Osteoblast (primary cell): ENCODE results near the gene CGB8. TPM values are rescaled to one million over a fixed set of nuclear protein-coding genes. Genes with fewer than 3 reads are reported as not detected.
"Not testable (repeated sequence)": the region's sequence is repeated elsewhere in the genome, so short reads cannot be mapped to it uniquely, and the experiment has no call there.

Experiments
- DNase-seq: peaks from one replicate; pipeline ENCODE4 v3.0.0; 2011; ENCODE audit warnings: low spot score, mixed read lengths; ENCODE audit not compliant: insufficient read length; ENCODE audit errors: missing footprints
- H2AFZ ChIP-seq: 2 replicates; pipeline ENCODE4 v1.6.0; 2011; ENCODE audit warnings: mild to moderate bottlenecking, low read length
- H3K27ac ChIP-seq: 2 replicates; pipeline ENCODE4 v1.5.1; 2011; ENCODE audit warnings: mild to moderate bottlenecking, low read depth, low read length, moderate library complexity
- H3K27me3 ChIP-seq: 2 replicates; pipeline ENCODE4 v1.6.0; 2012; ENCODE audit warnings: mild to moderate bottlenecking, control low read depth, inconsistent platforms, low read length, moderate library complexity; ENCODE audit not compliant: insufficient read depth
- H3K36me3 ChIP-seq: 2 replicates; pipeline ENCODE4 v1.5.1; 2011; ENCODE audit warnings: mild to moderate bottlenecking, low read length, control low read depth, moderate library complexity; ENCODE audit not compliant: insufficient read depth
- H3K4me1 ChIP-seq: 2 replicates; pipeline ENCODE4 v1.5.1; 2011; ENCODE audit warnings: mild to moderate bottlenecking, low read length, control low read depth, moderate library complexity; ENCODE audit not compliant: insufficient read depth
- H3K4me2 ChIP-seq: 2 replicates; pipeline ENCODE4 v1.6.0; 2011; ENCODE audit warnings: mild to moderate bottlenecking, low read length; ENCODE audit not compliant: insufficient read depth
- H3K4me3 ChIP-seq: fragments of 200-600 bp; sonication (generic); 3 replicates; pipeline ENCODE4 v1.5.1; 2012; ENCODE audit warnings: mild to moderate bottlenecking, low read length, inconsistent platforms; ENCODE audit not compliant: insufficient read depth
- H3K79me2 ChIP-seq: 2 replicates; pipeline ENCODE4 v1.6.0; 2012; ENCODE audit warnings: mild to moderate bottlenecking, low read length, control low read depth, inconsistent platforms; ENCODE audit not compliant: insufficient read depth
- H3K9me3 ChIP-seq: 2 replicates; pipeline ENCODE4 v1.5.1; 2011; ENCODE audit warnings: low read depth, low read length, control low read depth
- H4K20me1 ChIP-seq: 2 replicates; pipeline ENCODE4 v1.6.0; 2012; ENCODE audit warnings: mild to moderate bottlenecking, low read length, control low read depth; ENCODE audit not compliant: insufficient read depth
- total RNA-seq: library from RNA; depleted of rRNA; stranded (reverse); fragments of >200 nt; gene quantifications from 2 replicates; pipeline ENCODE4 v1.2.3, GENCODE V29; 2012
- TF ChIP-seq, protein P1 (sequence below): IDR thresholded peaks from 2 replicates; pipeline ENCODE4 v1.5.1; 2011; ENCODE audit warnings: mild to moderate bottlenecking, low read depth, low read length, moderate library complexity; ENCODE audit errors: extremely low read depth

Gene CGB8
- total RNA-seq, 1 donor: not detected

DNA sequence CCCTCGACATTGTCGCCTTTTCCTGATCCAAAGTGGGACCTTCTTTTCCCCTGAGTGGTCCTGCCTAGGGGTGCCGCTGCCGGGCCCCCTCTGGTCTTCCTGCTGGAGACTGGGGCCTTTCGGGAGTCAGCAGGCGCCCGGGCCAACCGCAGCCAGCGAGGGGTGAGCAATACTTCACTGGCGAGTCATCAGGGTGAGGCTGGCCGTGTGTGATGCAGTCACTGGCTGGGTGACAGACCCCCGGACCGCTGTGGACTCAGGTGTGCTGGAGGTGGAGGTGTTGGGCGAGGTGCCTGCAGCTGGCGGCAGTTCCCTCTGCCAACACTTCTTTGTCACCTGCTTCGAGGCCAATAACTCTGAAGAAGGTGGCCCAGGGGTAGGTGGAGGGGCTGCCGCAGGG is 6.7 kb downstream of the CGB8 start:
- no peak overlapping the region for H2AFZ ChIP-seq
- no peaks in the 10 kb centered on the region for H3K36me3 ChIP-seq
- H4K20me1 ChIP-seq: no peaks in the 10 kb centered on the region
- no peaks in the 10 kb centered on the region for H3K9me3 ChIP-seq
- no peak overlapping the region for H3K4me2 ChIP-seq
- H3K4me3 ChIP-seq: no peak overlapping the region
- H3K4me1 ChIP-seq: peaks cover 4% of the 10 kb centered on the region
- H3K27ac ChIP-seq: no peak overlapping the region
- H3K27me3 ChIP-seq: no peaks in the 10 kb centered on the region
- no peaks in the 10 kb centered on the region for H3K79me2 ChIP-seq
- TF ChIP-seq, protein P1, sequence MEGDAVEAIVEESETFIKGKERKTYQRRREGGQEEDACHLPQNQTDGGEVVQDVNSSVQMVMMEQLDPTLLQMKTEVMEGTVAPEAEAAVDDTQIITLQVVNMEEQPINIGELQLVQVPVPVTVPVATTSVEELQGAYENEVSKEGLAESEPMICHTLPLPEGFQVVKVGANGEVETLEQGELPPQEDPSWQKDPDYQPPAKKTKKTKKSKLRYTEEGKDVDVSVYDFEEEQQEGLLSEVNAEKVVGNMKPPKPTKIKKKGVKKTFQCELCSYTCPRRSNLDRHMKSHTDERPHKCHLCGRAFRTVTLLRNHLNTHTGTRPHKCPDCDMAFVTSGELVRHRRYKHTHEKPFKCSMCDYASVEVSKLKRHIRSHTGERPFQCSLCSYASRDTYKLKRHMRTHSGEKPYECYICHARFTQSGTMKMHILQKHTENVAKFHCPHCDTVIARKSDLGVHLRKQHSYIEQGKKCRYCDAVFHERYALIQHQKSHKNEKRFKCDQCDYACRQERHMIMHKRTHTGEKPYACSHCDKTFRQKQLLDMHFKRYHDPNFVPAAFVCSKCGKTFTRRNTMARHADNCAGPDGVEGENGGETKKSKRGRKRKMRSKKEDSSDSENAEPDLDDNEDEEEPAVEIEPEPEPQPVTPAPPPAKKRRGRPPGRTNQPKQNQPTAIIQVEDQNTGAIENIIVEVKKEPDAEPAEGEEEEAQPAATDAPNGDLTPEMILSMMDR: no peak
- peak; percentile 87 for DNase-seq

DNA sequence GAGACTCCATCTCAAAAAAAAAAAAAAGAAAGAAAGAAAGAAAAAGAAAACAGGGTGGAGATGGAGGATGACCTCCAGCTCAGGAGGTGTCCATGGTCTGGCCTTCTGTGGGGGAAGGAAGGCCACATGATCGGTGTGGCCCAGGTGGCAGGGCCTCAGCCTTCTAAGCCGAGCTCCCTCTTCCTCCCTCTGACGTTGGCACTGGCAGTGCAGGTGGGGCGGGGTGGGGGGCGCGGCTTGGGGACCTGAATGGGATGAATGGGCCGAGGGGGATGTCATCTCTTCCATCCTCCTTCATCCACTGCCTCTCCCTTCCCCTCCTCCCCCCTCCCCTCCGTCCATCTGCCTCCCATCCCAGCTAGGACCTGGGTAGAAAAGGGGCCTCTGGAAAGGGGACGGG is 9.2 kb downstream of the CGB8 start:
- not testable (repeated sequence) for H3K4me3 ChIP-seq

DNA sequence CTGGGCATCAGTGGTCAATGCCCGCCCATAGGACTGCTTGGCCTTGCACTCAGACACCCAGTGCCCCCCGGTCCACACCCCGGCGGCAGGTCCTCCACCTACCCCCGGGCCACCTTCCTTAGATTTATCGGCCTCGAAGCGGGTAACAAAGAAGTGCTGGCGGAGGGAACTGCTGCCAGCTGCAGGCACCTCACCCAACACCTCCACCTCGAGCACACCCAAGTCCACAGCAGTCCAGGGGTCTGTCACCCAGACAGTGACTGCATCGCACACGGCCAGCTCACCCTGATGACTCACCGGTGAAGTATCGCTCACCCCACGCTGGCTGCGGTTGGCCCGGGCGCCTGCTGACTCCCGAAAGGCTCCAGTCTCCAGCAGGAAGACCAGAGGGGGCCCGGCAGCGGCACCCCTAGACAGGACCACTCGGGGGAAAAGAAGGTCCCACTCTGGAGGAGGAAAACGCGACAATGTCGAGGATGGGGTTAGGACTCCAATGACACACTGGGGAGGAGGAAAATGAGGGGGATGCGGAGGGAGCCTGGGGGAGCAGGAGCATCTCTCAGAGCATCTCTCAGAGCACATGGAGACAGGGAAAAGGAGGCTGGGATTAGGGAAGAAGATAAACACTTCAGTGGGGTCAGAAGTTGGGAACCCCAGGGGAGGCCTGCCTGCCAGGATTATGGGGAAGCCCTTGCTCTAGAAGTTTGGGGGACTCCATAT is 10.2 kb downstream of the CGB8 start:
- H3K27me3 ChIP-seq, H3K36me3 ChIP-seq, H4K20me1 ChIP-seq, H3K9me3 ChIP-seq, H3K79me2 ChIP-seq, H3K4me1 ChIP-seq, H3K4me3 ChIP-seq, H3K27ac ChIP-seq, H2AFZ ChIP-seq: not testable (repeated sequence)
- DNase-seq: peak; percentile 91
- peak overlapping the region; percentile 36 for H3K4me2 ChIP-seq

More for the DNA sequence above, 9.2 kb downstream of the CGB8 start:
- H3K36me3 ChIP-seq, H3K4me1 ChIP-seq, DNase-seq, H3K4me2 ChIP-seq, H3K27me3 ChIP-seq, H4K20me1 ChIP-seq, H3K27ac ChIP-seq, H3K9me3 ChIP-seq, H2AFZ ChIP-seq, H3K79me2 ChIP-seq: not testable (repeated sequence)

DNA sequence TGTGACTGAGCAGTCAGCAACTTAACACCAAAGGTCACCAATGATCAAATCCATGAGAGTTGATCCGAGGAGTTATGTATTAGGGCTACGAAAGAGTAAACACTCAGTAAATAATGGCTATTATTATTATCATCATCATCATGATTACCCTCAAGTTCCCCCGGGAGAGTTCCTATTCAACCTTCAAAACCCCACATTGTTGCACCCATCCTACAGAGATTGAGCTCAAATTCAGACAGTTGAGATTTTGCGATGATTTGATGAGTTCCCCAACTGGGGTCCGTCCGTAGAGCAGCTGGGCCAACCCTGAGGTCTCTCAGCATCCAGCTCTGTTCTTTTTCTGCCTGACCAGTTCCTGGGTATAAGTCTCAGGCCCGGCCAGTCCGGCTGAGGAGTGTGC is 10.8 kb downstream of the CGB8 start:
- DNase-seq, H3K4me1 ChIP-seq, H2AFZ ChIP-seq, H3K36me3 ChIP-seq, H3K27me3 ChIP-seq, H3K4me3 ChIP-seq, H3K27ac ChIP-seq, H4K20me1 ChIP-seq, H3K9me3 ChIP-seq, H3K79me2 ChIP-seq, H3K4me2 ChIP-seq: not testable (repeated sequence)

DNA sequence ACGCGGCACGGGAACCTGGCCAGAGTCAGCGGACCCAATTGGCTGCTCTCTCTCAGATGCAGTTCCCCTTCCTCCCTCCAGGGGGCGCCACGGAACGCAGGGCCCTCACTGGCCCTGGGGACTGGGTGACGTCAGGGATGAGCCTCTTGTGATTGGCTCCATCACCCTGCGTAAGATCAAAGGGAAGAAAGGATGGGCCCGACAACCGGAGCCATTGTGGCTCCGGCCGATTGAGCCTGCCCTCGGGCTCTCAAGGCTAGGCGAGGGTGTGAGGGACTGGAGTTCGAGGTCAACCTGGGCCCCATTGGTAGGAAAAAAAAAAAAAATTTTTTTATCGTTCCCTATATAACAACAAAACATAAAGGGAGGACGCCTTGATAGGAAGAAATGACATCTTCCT is 12.1 kb downstream of the CGB8 start, which contains the start of gene CGB1:
Gene CGB1, minus strand, starts transcription at position 81 of the 400 bp plus-strand sequence. CDS start 184 bp downstream, outside the sequence.
- not testable (repeated sequence) for H3K36me3 ChIP-seq, H3K4me2 ChIP-seq, H3K4me1 ChIP-seq, H3K4me3 ChIP-seq, H3K79me2 ChIP-seq, H4K20me1 ChIP-seq, H2AFZ ChIP-seq, H3K27me3 ChIP-seq, H3K9me3 ChIP-seq, H3K27ac ChIP-seq
- peak; percentile 31 for DNase-seq
- TF ChIP-seq, protein P1: peak; percentile 42
